A673 (cell line): ENCODE results near the gene DNAH10.

Experiments
- CTCF ChIP-seq: fragments of 300-800, 200-600 bp; sonication (generic); conservative IDR thresholded peaks from 2 replicates; pipeline ENCODE4 v1.5.1; 2017; ENCODE audit warnings: low read depth, mild to moderate bottlenecking, antibody characterized with exemption, low read length, moderate library complexity, mixed read lengths
- EZH2 ChIP-seq: fragments of 200-600 bp; sonication (generic); IDR thresholded peaks from 2 replicates; pipeline ENCODE4 v1.6.1; 2017; ENCODE audit warnings: borderline replicate concordance, low read depth, mild to moderate bottlenecking, mixed read lengths, antibody characterized with exemption, low read length; ENCODE audit not compliant: poor library complexity, severe bottlenecking

GRCh38 chr12:123764109-123764508 is 2.0 kb downstream of the DNAH10 start:
- TF ChIP-seq CTCF, result no peak
- no peak for TF ChIP-seq EZH2
